HG03521 (cell line): Measurements from ENCODE around the gene LCN15.
"Not testable (repeated sequence)": the region's sequence is repeated elsewhere in the genome, so short reads cannot be mapped to it uniquely, and the experiment has no call there.

Source experiments
- ATAC-seq: cut with Tn5 transposase; IDR thresholded peaks from one replicate; pipeline ENCODE4 v1.9.1; 2021; ENCODE audit warnings: mild to moderate bottlenecking, moderate library complexity; ENCODE audit not compliant: unreplicated experiment

Gene LCN15

DNA sequence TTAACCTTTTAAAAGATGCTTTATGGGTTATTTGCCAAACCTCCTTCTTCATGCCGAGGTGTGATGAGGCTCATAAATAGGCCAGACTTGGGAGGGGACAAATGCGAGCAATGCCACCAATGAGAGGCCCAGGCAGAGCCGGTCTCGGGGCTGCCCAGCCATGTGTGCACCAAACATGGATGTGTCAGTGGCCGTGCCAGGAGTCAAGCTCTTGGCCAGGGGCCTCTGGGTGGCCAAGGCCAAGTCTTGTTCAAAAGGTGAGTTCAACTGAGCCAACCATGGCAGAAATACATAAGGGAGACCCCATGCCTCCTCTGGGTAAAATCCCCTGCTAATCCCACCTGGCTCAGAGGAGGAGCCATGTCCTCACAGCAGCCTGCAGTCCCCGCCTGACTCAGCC is 10.9 kb upstream of the LCN15 start:
- no peak for ATAC-seq

DNA sequence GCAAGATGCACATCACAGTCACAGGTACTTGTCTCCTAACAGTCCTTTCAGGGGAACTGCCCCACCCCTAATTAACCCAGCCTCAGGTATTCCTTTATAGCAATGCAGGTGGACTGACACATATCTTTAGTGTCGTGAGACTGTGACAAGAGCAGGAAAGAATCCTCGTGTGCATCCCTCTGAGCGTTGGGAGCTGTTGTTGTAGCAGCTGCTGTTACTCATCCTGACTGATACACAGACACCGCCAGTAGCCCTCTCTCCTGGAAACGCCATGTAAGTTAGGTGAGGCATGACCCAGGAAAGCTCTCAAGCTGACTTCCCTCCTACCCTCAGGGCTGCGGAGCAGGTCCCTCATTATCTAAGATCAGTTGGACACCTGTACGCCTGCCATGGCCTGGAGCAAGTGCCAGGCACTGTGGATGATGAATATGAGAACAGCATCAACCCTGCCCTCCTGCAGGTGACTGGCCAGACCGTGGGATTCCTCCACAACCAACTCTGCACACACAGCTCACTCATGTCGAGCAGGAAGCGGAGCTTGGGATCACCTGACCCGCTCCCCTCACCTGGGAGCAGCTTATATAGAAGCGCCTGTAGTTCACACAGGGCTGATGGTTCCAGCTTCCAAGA is 10.2 kb upstream of the LCN15 start:
- ATAC-seq, result no peak

DNA sequence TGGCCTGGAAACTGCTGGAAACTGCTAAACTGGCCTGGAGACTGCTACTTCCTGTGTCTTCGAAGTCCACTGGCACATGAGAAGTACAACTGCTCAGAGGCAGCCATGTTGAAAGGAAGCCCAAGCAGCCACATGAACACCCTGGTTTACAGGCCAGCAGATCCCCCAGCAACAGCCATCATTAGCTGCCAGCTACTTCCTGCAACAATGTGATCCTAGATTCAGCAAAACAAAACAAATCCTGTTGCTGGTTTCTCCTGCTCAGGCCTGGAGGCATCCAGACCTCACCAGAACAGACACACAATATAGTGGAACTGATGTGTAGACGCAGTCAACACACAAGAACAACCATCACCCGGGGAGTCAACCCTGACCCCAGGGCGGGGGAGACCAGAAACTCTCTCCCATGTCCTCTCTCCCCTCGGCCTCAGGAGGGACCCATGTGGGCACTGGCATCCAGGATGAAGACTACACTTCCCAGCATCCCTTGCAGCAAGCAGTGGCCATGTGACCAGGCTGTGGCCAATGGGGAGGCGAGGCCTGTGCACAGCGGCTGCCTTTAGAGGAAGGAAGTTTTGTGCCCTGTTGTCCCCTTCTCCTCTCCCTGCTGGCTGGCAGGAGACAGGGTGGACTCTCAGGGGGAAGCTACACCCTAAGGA is 9.2 kb upstream of the LCN15 start:
- ATAC-seq, result no peak

DNA sequence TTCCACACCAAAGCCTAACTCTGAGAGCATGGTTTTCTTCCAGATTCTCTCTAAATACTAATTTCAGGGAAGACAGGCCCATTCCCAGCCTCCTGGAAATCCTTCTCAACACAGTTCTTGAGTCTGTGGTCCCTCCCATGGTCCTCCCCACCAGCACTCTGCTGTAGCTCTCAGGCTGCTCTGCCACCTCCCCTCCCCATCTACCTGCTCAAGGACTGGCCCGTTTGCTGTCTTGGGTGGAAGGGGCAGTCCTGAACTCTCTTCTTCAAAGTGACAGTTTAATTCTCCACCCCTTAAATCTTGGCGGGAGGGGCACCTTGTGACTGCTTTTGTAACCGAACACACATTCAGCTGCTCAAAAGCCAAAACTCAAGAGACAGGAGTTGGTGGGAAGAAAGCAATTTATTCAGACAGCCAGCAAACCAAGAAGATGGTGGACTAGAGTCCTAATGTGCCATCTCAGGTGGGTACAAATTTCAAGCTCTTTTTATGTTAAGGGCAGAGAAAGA is 7.6 kb upstream of the LCN15 start:
- ATAC-seq, result no peak

DNA sequence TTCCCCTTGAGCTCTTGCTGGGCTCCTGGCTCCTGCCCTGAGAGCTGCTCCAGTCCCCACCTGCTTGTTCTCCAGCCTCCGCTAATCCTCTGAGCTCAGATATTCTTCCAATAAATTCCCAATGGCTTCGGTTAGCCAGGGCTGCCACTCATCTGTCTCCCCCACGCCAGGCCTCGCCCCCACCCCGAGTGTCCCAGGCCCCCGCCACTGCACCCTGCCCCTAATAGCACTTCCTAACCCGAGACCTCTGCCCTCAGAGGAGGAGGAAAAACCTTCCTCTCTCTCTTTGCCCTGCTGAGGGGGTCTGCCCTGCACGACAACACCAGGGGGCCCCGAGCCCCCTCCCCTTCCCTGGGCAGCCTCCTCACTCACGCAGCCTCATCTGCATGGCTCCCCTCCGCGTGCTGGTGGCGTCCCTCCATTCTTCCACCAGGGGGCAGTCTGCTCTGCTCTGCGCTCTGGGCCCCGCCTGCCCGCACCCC is 5.4 kb upstream of the LCN15 start:
- no peak for ATAC-seq

DNA sequence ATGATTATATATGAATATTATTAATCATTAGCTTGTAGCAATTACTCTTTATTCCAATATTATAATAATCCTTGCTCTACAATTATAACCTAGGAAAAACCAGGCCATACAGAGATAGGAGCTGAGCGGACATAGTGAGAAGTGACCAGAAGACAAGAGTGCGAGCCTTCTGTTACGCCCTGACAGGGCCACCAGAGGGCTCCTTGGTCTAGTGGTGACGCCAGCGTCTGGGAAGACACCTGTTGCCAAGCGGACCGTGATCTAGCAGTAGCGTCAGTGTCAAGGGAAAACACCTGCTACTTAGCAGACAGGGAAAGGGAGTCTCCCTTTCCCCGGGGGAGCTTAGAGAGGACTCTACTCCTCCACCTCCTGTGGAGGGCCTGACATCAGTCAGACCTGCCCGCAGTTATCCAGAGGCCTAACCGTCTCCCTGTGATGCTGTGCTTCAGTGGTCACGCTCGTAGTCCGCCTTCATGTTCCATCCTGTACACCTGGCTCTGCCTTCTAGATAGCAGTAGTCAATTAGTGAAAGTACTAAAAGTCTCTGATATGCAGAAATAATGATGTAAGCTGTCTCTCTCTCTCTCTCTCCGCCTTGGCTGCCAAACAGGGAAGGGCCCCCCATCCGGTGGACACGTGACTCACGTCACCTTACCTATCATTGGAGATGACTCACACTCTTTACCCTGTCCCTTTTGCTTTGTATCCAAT is 2.2 kb upstream of the LCN15 start:
- ATAC-seq, result not testable (repeated sequence)

DNA sequence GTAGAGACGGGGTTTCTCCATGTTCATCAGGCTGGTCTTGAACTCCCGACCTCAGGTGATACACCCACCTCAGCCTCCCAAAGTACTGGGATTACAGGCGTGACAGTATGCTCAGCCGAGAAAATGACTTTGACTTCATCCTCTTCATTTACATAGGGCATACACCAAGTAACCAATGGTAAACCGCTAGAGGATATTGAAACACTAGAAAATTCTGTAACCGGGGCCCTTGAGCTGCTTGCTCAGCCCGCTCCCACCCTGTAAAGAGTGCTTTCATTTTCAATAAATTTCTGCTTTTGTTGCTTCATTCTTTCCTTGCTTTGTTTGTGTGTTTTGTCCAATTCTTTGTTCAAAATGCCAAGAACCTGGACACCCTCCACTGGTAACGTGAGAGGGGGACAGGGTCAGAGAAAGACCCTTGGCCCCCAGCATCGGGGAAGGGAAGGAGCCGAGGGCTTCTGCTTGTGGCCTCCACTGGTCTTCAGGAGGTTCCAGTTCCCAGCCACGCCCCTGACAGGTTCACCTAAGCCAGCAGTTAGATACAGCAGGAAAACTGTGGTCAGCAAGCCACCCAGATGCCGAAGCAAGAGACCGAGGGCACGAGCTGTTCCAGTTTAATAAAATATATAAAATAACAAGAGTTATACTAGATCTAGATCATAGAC is 1.6 kb upstream of the LCN15 start:
- ATAC-seq, result not testable (repeated sequence)

DNA sequence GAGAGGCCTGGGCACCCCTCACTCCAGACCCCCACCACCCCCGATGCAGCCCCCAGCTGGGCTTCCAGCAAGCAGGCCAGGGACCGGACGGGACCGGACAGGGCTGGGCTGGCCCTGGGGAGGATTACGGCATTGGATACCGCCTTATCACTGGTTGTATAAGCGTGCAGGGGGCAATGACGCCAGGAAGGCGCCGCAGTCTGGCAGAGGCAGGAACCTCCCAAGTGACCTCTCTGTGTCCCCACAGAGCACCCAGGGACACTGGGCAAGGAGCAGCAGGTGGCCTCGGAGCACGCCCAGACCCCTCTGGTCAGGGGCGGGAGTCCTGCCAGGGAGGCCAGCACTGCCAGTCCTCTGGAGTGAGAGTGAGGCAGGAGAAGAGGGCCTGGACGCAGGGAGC is 723 bp upstream of the LCN15 start:
- ATAC-seq, result no peak

DNA sequence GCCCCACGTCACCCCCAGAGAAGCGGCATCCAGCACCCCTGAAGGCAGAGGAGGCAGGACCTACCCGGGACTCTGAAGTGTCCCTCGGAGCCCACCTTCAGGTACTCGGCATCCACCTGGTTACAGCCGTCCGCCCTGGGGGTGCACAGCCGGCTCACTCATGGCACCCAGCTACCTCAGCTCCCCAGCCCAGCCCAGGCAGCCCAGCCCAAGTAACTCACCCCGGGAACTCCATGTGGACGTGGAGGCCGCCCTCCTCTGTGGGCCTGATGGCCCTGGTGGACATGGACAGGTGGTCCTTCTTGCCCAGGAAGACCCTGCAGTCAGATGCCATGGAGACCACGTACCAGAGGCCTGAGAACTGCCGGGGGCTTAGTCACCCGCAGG is 676 bp downstream of the LCN15 start:
- ATAC-seq, result no peak

DNA sequence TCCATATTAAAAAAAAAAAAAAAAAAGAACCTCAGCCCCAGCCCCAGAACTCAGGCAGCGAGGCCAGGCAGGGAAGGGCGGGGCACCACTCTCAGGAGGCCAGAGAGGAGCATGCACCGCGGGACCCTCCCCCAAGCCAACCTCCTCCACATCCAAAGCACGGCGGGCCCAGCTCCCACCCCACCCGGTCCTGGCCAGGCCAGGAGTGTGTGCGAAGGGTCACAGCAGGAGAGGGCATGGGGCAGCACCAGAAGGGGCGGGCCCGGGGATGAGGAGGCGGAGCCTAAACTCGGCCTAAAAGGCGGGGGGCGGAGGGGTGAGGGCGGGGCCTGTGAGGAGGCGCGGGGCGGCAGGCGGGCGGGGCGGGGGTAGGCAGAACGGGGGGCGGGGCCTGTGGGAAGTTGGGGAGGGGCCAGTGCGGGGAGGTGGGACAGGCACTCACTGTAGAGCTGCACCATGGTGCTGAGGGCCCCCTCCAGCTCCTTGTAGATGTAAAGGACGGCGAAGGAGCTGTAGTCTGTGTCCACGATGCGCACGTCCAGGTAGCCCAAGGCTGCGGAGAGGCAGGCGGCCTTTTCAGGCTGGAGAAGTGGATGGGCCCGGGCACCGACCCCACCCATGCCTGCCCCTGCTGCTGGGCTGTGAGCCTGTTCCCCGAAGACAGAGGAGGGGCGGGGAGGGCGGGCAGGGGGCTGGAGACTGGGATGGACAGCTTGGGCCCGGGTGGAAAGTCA is 1.2 kb downstream of the LCN15 start:
- no peak for ATAC-seq

DNA sequence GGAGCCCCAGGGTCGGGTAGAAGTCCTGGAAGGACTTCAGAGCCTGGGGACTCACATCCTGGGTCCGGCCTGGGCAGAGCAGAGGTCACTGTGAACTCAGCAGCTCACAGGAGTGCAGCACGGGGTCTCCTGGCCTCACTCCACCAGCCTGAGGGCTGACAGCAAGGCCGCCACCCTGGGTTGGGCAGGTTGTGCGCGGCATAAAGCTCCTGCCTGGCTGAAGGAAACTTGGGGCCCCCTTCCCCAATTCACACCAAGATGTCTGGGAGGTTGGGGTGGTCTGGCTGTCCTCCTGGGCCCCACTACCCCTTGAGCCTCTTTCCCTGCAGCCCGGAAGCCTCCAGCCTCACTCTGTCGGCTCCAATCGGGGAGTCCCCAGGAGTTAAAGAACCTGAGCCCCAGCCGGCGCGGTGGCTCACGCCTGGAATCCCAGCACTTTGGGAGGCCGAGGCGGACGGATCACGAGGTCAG is 2.1 kb downstream of the LCN15 start:
- no peak for ATAC-seq

DNA sequence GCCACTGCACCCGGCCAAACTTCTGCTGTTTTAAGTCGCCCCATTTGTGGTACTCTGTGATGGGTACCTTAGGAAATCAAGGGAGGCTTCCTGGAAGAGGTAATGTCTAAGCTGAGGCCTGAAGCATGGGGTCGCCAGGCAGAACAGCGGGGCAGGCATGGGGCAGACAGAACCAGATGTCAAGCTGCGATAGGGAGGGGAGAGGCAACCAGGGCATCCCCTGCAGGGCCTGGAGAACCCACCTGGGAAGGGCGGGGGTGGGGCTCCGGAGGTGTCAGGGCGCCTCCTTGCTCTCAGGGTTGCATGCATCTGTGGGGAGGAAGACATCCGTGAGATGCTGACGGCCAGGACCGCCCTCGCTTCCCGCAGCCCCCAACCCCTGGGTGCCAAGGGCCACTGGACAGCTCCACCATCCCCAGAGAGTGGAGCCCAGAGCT is 2.8 kb downstream of the LCN15 start:
- ATAC-seq, result no peak

DNA sequence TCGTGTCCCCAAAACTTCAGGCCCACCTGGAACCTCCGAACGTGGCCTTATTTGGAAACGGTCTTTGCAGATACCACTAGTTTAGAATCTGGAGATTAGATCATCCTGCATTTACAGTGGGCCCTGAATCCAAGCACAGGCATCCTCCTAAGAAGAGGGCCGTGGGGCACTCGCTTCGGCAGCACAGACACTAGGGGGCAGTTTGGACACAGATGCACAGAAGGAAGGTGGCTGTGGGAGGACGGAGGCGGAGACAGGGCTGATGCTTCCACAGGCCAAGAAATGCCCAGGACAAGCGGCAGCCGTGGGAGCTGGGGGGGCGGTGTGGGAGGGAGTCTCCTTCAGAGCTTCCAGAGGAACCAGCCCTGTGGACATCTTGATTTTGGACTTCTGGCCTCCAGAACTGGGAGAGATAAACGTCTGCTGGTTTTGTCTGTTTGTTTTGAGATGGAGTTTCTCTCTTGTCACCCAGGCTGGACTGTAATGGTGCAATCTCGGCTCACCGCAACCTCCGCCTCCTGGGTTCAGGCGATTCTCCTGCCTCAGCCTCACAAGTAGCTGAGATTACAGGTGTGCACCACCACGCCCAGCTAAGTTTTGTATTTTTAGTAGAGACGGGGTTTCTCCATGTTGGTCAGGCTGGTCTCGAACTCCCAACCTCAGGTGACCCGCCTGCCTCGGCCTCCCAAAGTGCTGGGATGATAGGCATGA is 3.3 kb downstream of the LCN15 start:
- not testable (repeated sequence) for ATAC-seq

DNA sequence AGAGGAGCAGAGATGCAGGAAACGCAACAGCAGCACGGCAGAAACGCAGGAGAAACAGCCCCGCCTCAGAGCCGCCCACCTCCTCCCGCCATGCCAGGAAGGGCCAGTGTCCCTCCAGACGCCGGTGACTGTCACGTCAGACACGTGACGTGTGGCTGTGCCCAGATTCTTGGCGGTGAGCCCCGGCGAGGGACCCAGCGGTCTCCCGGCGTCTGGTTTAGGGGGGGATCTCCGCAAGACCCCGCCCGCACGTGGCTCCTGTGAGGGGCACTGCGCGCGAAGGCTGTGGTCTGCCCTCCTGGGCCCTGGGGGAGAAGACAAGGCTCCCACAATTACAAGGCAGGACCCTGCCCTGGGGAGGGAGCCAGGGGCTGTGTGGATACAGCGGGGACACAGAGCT is 3.9 kb downstream of the LCN15 start:
- ATAC-seq, result no peak

DNA sequence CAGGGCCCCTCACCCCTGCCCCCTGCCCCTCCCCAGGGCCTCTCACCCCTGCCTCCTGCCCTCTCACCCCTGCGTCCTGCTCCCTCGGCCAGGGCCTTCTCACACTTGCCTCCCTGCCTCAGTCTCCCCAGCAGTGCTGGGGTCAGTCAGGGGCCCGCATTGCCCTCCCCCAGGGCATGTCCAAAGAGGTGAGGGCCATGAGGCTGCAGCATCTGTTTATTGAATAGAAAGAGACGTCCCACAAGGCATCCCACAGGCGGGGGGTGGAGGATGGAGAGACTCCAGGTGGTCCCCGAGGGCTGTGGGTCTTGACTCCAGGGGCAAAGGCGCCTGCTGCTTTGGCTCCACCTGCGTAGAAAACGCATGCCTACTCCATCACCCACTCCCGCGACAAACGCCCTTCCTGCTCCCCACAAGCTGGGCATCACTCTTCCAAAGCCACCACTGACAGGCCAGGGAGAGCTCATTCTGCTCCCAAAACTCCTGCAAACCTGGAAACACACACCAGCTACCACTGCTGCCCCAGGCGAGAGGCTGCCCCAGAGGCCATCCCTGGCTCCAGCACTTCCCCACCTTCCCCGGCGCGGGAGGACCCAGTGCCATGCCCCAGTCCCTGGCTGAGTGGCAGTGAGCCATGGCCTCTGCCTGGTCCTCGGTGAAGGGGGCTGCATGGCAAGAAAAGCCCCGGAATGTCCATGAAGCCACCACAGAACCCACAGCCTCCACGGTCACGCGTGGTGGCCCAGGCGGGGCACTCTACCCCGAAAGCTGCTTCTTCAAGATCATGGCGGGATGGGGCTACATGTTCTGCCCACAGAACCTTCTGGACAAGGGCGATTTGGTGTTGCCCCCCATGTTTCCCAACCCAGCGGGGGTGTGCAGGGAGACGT is 4.6 kb downstream of the LCN15 start:
- no peak for ATAC-seq

DNA sequence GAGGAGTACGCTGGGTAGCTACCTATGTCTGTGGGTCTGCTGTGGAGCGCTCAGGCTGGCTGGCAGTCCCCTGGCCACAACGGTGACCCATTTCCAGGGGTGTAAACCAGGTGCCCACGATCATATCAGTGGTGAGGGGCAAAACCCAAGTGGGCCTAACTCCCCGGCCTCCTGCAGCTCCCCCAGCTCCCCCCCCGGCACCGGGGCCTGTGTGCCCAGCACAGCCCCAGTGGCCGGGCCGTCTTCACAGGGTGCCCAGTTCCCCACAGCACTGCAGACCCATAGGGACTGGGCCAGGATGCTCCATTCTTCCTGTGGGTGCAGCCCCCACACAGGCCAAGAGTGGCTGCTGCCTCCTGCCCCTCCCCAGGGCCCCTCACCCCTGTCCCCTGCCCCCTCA is 5.3 kb downstream of the LCN15 start:
- no peak for ATAC-seq

DNA sequence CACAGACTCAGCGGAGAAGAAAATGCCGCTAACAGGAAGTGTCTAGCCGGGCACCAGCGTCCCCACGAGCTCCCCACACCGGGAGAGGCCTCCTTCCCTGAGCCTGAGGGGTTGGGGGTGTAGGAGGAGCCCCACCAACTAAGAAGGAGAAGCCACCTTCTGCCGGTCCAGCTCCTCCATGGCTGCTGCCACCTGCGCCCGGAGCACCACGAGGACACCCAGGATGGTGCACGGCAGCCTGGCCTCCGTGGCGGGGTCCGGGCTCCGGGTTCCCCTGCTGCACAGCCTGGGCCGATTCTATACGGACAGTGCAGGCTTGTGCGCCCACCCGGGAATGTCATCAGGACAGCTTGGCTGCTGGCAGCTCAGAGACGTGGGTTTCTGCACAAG is 6.6 kb downstream of the LCN15 start:
- ATAC-seq, result no peak

DNA sequence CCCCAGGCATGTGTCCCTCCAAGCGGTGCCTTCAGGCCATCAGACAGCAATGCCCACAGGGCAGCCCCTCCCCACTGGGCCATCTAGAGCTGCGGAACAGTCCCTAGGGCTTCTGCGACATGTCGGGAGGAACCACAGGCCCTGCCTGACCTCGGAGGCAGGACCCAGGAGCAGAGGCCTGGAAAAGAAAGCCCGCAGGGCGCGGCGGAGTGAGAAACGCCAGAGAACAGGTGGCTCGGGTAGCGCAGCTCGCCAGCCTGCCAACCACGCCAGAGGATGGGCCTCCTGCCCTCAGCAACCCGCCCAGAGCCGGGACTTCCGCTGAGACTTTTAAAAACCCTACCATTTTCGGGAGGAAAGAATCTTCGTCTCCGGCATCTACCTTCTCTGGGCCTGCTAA is 7.0 kb downstream of the LCN15 start:
- ATAC-seq, result no peak

DNA sequence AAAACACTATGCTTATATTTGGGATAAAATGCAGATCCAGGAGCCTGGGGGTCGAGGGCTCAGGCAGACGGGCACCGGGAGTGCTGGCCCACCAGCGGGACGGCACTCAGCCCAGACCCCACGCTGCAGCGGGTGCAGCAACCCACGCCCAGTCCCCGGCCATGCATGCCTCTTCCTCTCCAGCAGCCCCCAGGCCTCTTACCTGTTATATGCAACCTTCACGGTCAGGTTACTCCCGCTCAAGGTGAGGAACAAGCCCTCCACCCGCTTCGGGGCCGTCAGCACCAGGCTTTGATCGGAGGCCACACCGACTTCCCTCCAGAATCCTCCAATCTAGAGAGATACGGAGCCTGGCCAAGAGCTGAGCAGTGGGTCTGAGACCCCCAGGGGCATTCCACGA is 7.5 kb downstream of the LCN15 start:
- ATAC-seq, result no peak
